Tibial nerve (tissue), 4 donors: ENCODE data around the gene ZNF850. TPM values are rescaled to one million over a fixed set of nuclear protein-coding genes. Genes with fewer than 3 reads are reported as not detected.

Source experiments
- DNase-seq, 2 donors: peaks; one replicate each; pipeline ENCODE4 v3.0.0-alpha.2; 2019; ENCODE audit warnings: low spot score in 2 of 2
- H3K27ac ChIP-seq, 4 donors: fragments of 200-600 bp; sonication (generic) in 3 of 4; one replicate each; pipeline ENCODE4 v1.5.1; 2017 to 2019; ENCODE audit warnings: mild to moderate bottlenecking in 1 of 4
- H3K27me3 ChIP-seq, 2 donors: fragments of 200-600 bp; sonication (generic) in 1 of 2; one replicate each; pipeline versions ENCODE4 v1.5.1 to v1.6.0; 2017 to 2019
- H3K36me3 ChIP-seq, 3 donors: fragments of 200-600 bp; sonication (generic); one replicate each; pipeline ENCODE4 v1.5.1; 2018 to 2019
- H3K4me1 ChIP-seq, 4 donors: fragments of 200-600 bp; sonication (generic) in 3 of 4; one replicate each; pipeline ENCODE4 v1.5.1; 2017 to 2019
- H3K4me3 ChIP-seq, 4 donors: fragments of 200-600 bp; sonication (generic) in 3 of 4; one replicate each; pipeline ENCODE4 v1.5.1; 2017 to 2019; ENCODE audit warnings: mild to moderate bottlenecking in 1 of 4, moderate library complexity in 1 of 4
- H3K9me3 ChIP-seq, 4 donors: fragments of 200-600 bp; sonication (generic) in 3 of 4; one replicate each; pipeline ENCODE4 v1.5.1; 2017 to 2019
- CTCF ChIP-seq, 5 experiments: fragments of 200-600 bp in 3 of 5; fragments of 450-650 bp in 2 of 5; sonication (generic) in 3 of 5; IDR thresholded peaks; one replicate each; pipeline ENCODE4 v1.5.1; 2016 to 2019; ENCODE audit warnings: antibody characterized with exemption in 5 of 5, mild to moderate bottlenecking in 3 of 5, moderate library complexity in 2 of 5
- EP300 ChIP-seq, 2 donors: sonication (generic); formaldehyde crosslinking; IDR thresholded peaks; one replicate each; pipeline ENCODE4 v1.6.1; 2017; ENCODE audit warnings: antibody characterized with exemption in 2 of 2, mild to moderate bottlenecking in 1 of 2
- POLR2A ChIP-seq, 2 donors: fragments of 450-650 bp; IDR thresholded peaks; one replicate each; pipeline ENCODE4 v1.6.1; 2017; ENCODE audit warnings: antibody characterized with exemption in 2 of 2, mild to moderate bottlenecking in 2 of 2, moderate library complexity in 2 of 2
- WGBS, 2 donors: methylation state at CpG; one replicate each; pipeline ENCODE4 v1.1.5; 2018; 5-methylcytosine and 5-hydroxymethylcytosine counted together
- total RNA-seq, 4 donors: library from RNA; depleted of rRNA; stranded (reverse); fragments of >200 nt; gene quantifications; one replicate each; pipeline ENCODE4 v1.1.0, GENCODE V29; 2016

ZNF850 gene
- total RNA-seq, 4 donors from 2014 or later = 2.4 to 3.3 (median 3.1) TPM

- 9 to 10% methylated on average over 9 of the region's 9 CpGs for WGBS, 2 donors
- peak overlapping the region; percentile 68 to 87 (median 84) for H3K4me3 ChIP-seq
- peak overlapping the region in 3 of 4 donors; percentile 78 to 80 (median 79) for H3K27ac ChIP-seq
- peaks cover 0 to 18% (median 12%) of the 10 kb centered on the region in 4 donors for H3K4me1 ChIP-seq
- no peak for DNase-seq
- H3K36me3 ChIP-seq = peaks cover 0 to 66% (median 17%) of the 10 kb centered on the region in 3 donors
- peaks cover 0 to 45% (median 10%) of the 10 kb centered on the region in 4 donors for H3K9me3 ChIP-seq
- TF ChIP-seq POLR2A (IDR thresholded peaks at IDR 0.05) = no peak
- TF ChIP-seq EP300 (IDR thresholded peaks at IDR 0.05) = no peak
- no peak for TF ChIP-seq CTCF (IDR thresholded peaks at IDR 0.05)
- H3K27me3 ChIP-seq = no peaks in the 10 kb centered on the region
Observed at GRCh38 chr19:36688058-36688457, 84.5 kb downstream of the ZNF850 start.

- TF ChIP-seq POLR2A (IDR thresholded peaks at IDR 0.05) (peak; percentile 39 to 43), CTCF (IDR thresholded peaks at IDR 0.05) (no peak), EP300 (IDR thresholded peaks at IDR 0.05) (peak; percentile 74 to 90)
- peaks cover 0 to 45% (median 7%) of the 10 kb centered on the region in 4 donors for H3K9me3 ChIP-seq
- H3K4me3 ChIP-seq = peak within 1 kb of the TSS; percentile 68 to 87 (median 84)
- H3K27me3 ChIP-seq = no peaks in the 10 kb centered on the region
- H3K36me3 ChIP-seq = peaks cover 0 to 66% (median 11%) of the 10 kb centered on the region in 3 donors
- peak; percentile 95 to 97 for DNase-seq
- 0% methylated on average over 60 to 65 of the region's 69 CpGs for WGBS, 2 donors
- peaks cover 0 to 18% (median 12%) of the 10 kb centered on the region in 4 donors for H3K4me1 ChIP-seq
- peak within 1 kb of the TSS in 3 of 4 donors; percentile 78 to 80 (median 79) for H3K27ac ChIP-seq
Observed at GRCh38 chr19:36687214-36688056, 85.2 kb downstream of the ZNF850 start, which contains the start of gene ZNF567. Gene ZNF567 (plus strand): TSS chr19:36687612. CDS start chr19:36694868, 7,256 bp downstream.

- peaks cover 0 to 18% (median 12%) of the 10 kb centered on the region in 4 donors for H3K4me1 ChIP-seq
- H3K9me3 ChIP-seq = peaks cover 0 to 43% (median 5%) of the 10 kb centered on the region in 4 donors
- H3K36me3 ChIP-seq = peaks cover 0 to 66% (median 4%) of the 10 kb centered on the region in 3 donors
- TF ChIP-seq CTCF (IDR thresholded peaks at IDR 0.05) (no peak), EP300 (IDR thresholded peaks at IDR 0.05) (no peak), POLR2A (IDR thresholded peaks at IDR 0.05) (no peak)
- peak overlapping the region; percentile 68 to 87 (median 84) for H3K4me3 ChIP-seq
- H3K27ac ChIP-seq = peak overlapping the region in 3 of 4 donors; percentile 78 to 80 (median 79)
- DNase-seq = no peak
- H3K27me3 ChIP-seq = no peaks in the 10 kb centered on the region
- 12 to 13% methylated on average over 17 to 20 of the region's 20 CpGs for WGBS, 2 donors
Observed at GRCh38 chr19:36686365-36687213, 86.0 kb downstream of the ZNF850 start.

GRCh38 chr19:36685835-36686234 lies 86.8 kb downstream of the ZNF850 start:
- H3K4me1 ChIP-seq = peaks cover 0 to 18% (median 12%) of the 10 kb centered on the region in 4 donors
- H3K36me3 ChIP-seq = peaks cover 0 to 66% (median under 1%) of the 10 kb centered on the region in 3 donors
- no peak for TF ChIP-seq EP300 (IDR thresholded peaks at IDR 0.05)
- no peak for TF ChIP-seq POLR2A (IDR thresholded peaks at IDR 0.05)
- no peak for TF ChIP-seq CTCF (IDR thresholded peaks at IDR 0.05)
- no peak overlapping the region for H3K4me3 ChIP-seq
- no peaks in the 10 kb centered on the region for H3K27me3 ChIP-seq
- no peak for DNase-seq
- peaks cover 0 to 43% (median 5%) of the 10 kb centered on the region in 4 donors for H3K9me3 ChIP-seq
- WGBS, 2 donors = 80 to 90% methylated on average over 2 of the region's 2 CpGs
- H3K27ac ChIP-seq = no peak overlapping the region
